Measurements from ENCODE around the gene JPH2.
"Not testable (repeated sequence)": the region's sequence is repeated elsewhere in the genome, so short reads cannot be mapped to it uniquely, and the experiment has no call there.

JPH2 gene

GRCh38 chr20:44190197-44190852 is 3.3 kb upstream of the JPH2 start:
- H3K4me1 ChIP-seq (ENCODE audit: insufficient read depth, low read length), result peaks cover 17% of the 10 kb centered on the region
- H3K36me3 ChIP-seq (ENCODE audit: insufficient read depth, low read length); H3K9me3 ChIP-seq (ENCODE audit: low read length); H3K4me3 ChIP-seq (ENCODE audit: low read length); H2AFZ ChIP-seq (ENCODE audit: low read depth, low read length): not testable (repeated sequence)
- H3K27me3 ChIP-seq (ENCODE audit: insufficient read depth, low read length), result peaks cover 21% of the 10 kb centered on the region

- Histone ChIP-seq H3K36me3 (ENCODE audit: insufficient read depth, low read length) (no peaks in the 10 kb centered on the region), H3K27me3 (ENCODE audit: insufficient read depth, low read length) (peaks cover 25% of the 10 kb centered on the region), H2AFZ (ENCODE audit: low read depth, low read length) (no peak overlapping the region), H3K9me3 (ENCODE audit: low read length) (no peaks in the 10 kb centered on the region), H3K4me3 (ENCODE audit: low read length) (no peak overlapping the region), H3K4me1 (ENCODE audit: insufficient read depth, low read length) (peaks cover 17% of the 10 kb centered on the region)
Observed at GRCh38 chr20:44188752-44189151, 1.8 kb upstream of the JPH2 start.

- Histone ChIP-seq H3K4me3 (ENCODE audit: low read length) (no peak overlapping the region), H2AFZ (ENCODE audit: low read depth, low read length) (no peak overlapping the region), H3K27me3 (ENCODE audit: insufficient read depth, low read length) (peaks cover 25% of the 10 kb centered on the region), H3K36me3 (ENCODE audit: insufficient read depth, low read length) (no peaks in the 10 kb centered on the region), H3K9me3 (ENCODE audit: low read length) (no peaks in the 10 kb centered on the region), H3K4me1 (ENCODE audit: insufficient read depth, low read length) (peaks cover 17% of the 10 kb centered on the region)
Observed at GRCh38 chr20:44187772-44188709, 1.1 kb upstream of the JPH2 start.

- Histone ChIP-seq H3K4me1 (ENCODE audit: insufficient read depth, low read length) (peaks cover 17% of the 10 kb centered on the region), H3K4me3 (ENCODE audit: low read length) (peak overlapping the region; percentile 22), H2AFZ (ENCODE audit: low read depth, low read length) (peak overlapping the region; percentile 64), H3K27me3 (ENCODE audit: insufficient read depth, low read length) (peaks cover 29% of the 10 kb centered on the region), H3K36me3 (ENCODE audit: insufficient read depth, low read length) (no peaks in the 10 kb centered on the region), H3K9me3 (ENCODE audit: low read length) (no peaks in the 10 kb centered on the region)
Observed at GRCh38 chr20:44186674-44187053, 324 bp downstream of the JPH2 start.

GRCh38 chr20:44186201-44186600 is 787 bp downstream of the JPH2 start:
- H3K36me3 ChIP-seq (ENCODE audit: insufficient read depth, low read length), result no peaks in the 10 kb centered on the region
- H3K27me3 ChIP-seq (ENCODE audit: insufficient read depth, low read length), result peaks cover 31% of the 10 kb centered on the region
- H3K4me3 ChIP-seq (ENCODE audit: low read length), result no peak overlapping the region
- no peaks in the 10 kb centered on the region for H3K9me3 ChIP-seq (ENCODE audit: low read length)
- H2AFZ ChIP-seq (ENCODE audit: low read depth, low read length), result no peak overlapping the region
- H3K4me1 ChIP-seq (ENCODE audit: insufficient read depth, low read length), result peaks cover 21% of the 10 kb centered on the region

GRCh38 chr20:44185574-44185973 is 1.4 kb downstream of the JPH2 start:
- H3K36me3 ChIP-seq (ENCODE audit: insufficient read depth, low read length), result no peaks in the 10 kb centered on the region
- H3K27me3 ChIP-seq (ENCODE audit: insufficient read depth, low read length), result peaks cover 31% of the 10 kb centered on the region
- no peak overlapping the region for H2AFZ ChIP-seq (ENCODE audit: low read depth, low read length)
- H3K4me1 ChIP-seq (ENCODE audit: insufficient read depth, low read length), result peaks cover 27% of the 10 kb centered on the region
- H3K4me3 ChIP-seq (ENCODE audit: low read length), result no peak overlapping the region
- H3K9me3 ChIP-seq (ENCODE audit: low read length), result no peaks in the 10 kb centered on the region

GRCh38 chr20:44183282-44183681 is 3.7 kb downstream of the JPH2 start:
- Histone ChIP-seq H2AFZ (ENCODE audit: low read depth, low read length) (no peak overlapping the region), H3K36me3 (ENCODE audit: insufficient read depth, low read length) (no peaks in the 10 kb centered on the region), H3K4me3 (ENCODE audit: low read length) (no peak overlapping the region), H3K27me3 (ENCODE audit: insufficient read depth, low read length) (peaks cover 25% of the 10 kb centered on the region), H3K4me1 (ENCODE audit: insufficient read depth, low read length) (peaks cover 28% of the 10 kb centered on the region), H3K9me3 (ENCODE audit: low read length) (no peaks in the 10 kb centered on the region)

- Histone ChIP-seq H3K36me3 (ENCODE audit: insufficient read depth, low read length) (no peaks in the 10 kb centered on the region), H3K9me3 (ENCODE audit: low read length) (no peaks in the 10 kb centered on the region), H3K4me1 (ENCODE audit: insufficient read depth, low read length) (peaks cover 24% of the 10 kb centered on the region), H3K27me3 (ENCODE audit: insufficient read depth, low read length) (peaks cover 21% of the 10 kb centered on the region), H3K4me3 (ENCODE audit: low read length) (no peak overlapping the region), H2AFZ (ENCODE audit: low read depth, low read length) (no peak overlapping the region)
Observed at GRCh38 chr20:44182863-44183262, 4.1 kb downstream of the JPH2 start.

GRCh38 chr20:44182135-44182765 is 4.7 kb downstream of the JPH2 start:
- peaks cover 15% of the 10 kb centered on the region for H3K27me3 ChIP-seq (ENCODE audit: insufficient read depth, low read length)
- no peak overlapping the region for H3K4me3 ChIP-seq (ENCODE audit: low read length)
- H2AFZ ChIP-seq (ENCODE audit: low read depth, low read length), result no peak overlapping the region
- H3K9me3 ChIP-seq (ENCODE audit: low read length), result no peaks in the 10 kb centered on the region
- no peaks in the 10 kb centered on the region for H3K36me3 ChIP-seq (ENCODE audit: insufficient read depth, low read length)
- H3K4me1 ChIP-seq (ENCODE audit: insufficient read depth, low read length), result peaks cover 18% of the 10 kb centered on the region

GRCh38 chr20:44181611-44182010 is 5.4 kb downstream of the JPH2 start:
- H3K4me1 ChIP-seq (ENCODE audit: insufficient read depth, low read length), result peaks cover 12% of the 10 kb centered on the region
- H3K9me3 ChIP-seq (ENCODE audit: low read length), result no peaks in the 10 kb centered on the region
- peaks cover 11% of the 10 kb centered on the region for H3K27me3 ChIP-seq (ENCODE audit: insufficient read depth, low read length)
- no peaks in the 10 kb centered on the region for H3K36me3 ChIP-seq (ENCODE audit: insufficient read depth, low read length)
- H2AFZ ChIP-seq (ENCODE audit: low read depth, low read length), result no peak overlapping the region
- H3K4me3 ChIP-seq (ENCODE audit: low read length), result no peak overlapping the region

GRCh38 chr20:44180814-44181213 is 6.2 kb downstream of the JPH2 start:
- no peak overlapping the region for H3K4me3 ChIP-seq (ENCODE audit: low read length)
- H3K9me3 ChIP-seq (ENCODE audit: low read length), result no peaks in the 10 kb centered on the region

GRCh38 chr20:44176833-44177534 is 10.0 kb downstream of the JPH2 start:
- Histone ChIP-seq H3K4me1 (ENCODE audit: insufficient read depth, low read length) (peaks cover 12% of the 10 kb centered on the region), H3K27me3 (ENCODE audit: insufficient read depth, low read length) (peaks cover 8% of the 10 kb centered on the region), H3K9me3 (ENCODE audit: low read length) (no peaks in the 10 kb centered on the region), H3K4me3 (ENCODE audit: low read length) (no peak overlapping the region), H3K36me3 (ENCODE audit: insufficient read depth, low read length) (no peaks in the 10 kb centered on the region), H2AFZ (ENCODE audit: low read depth, low read length) (no peak overlapping the region)

More at GRCh38 chr20:44180814-44181213, 6.2 kb downstream of the JPH2 start:
- Histone ChIP-seq H3K27me3 (ENCODE audit: insufficient read depth, low read length) (peaks cover 11% of the 10 kb centered on the region), H2AFZ (ENCODE audit: low read depth, low read length) (no peak overlapping the region), H3K4me1 (ENCODE audit: insufficient read depth, low read length) (peaks cover 12% of the 10 kb centered on the region), H3K36me3 (ENCODE audit: insufficient read depth, low read length) (no peaks in the 10 kb centered on the region)
